ENCODE measurements around the gene NOS2.

DNA sequence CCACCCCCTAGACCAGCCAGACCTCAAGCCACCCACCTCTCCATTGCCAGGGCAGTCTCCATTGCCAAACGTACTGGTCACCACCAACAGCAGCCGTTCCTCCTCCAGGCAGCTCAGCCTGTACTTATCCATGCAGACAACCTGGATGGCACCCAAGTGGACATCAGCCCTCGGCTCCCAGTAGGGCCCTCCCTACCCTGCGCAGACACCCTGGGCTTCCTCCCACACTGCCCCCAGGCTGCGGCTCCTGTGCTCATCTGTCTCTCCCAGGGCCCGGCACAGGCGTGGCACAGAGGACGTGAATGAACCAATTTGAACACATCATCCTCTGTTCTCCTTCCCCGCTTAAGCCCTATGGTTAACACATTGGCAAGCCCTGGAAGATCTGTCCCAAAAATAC lies 29.5 kb downstream of the NOS2 start:
- TF ChIP-seq POLR2A (IDR thresholded peaks at IDR 0.05), result no peak
- no peak for TF ChIP-seq EP300 (IDR thresholded peaks at IDR 0.05)
- TF ChIP-seq, protein P1, sequence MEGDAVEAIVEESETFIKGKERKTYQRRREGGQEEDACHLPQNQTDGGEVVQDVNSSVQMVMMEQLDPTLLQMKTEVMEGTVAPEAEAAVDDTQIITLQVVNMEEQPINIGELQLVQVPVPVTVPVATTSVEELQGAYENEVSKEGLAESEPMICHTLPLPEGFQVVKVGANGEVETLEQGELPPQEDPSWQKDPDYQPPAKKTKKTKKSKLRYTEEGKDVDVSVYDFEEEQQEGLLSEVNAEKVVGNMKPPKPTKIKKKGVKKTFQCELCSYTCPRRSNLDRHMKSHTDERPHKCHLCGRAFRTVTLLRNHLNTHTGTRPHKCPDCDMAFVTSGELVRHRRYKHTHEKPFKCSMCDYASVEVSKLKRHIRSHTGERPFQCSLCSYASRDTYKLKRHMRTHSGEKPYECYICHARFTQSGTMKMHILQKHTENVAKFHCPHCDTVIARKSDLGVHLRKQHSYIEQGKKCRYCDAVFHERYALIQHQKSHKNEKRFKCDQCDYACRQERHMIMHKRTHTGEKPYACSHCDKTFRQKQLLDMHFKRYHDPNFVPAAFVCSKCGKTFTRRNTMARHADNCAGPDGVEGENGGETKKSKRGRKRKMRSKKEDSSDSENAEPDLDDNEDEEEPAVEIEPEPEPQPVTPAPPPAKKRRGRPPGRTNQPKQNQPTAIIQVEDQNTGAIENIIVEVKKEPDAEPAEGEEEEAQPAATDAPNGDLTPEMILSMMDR (IDR thresholded peaks at IDR 0.05), result no peak
- no peak for TF ChIP-seq POLR2AphosphoS5 (IDR thresholded peaks at IDR 0.05)

Measured in gastroesophageal sphincter (tissue), 3 donors.